Kidney (tissue), 14 donors: ENCODE results near the gene FAM78A. TPM values are rescaled to one million over a fixed set of nuclear protein-coding genes. Genes with fewer than 3 reads are reported as not detected.

Source experiments
- DNase-seq, 5 donors: peaks; one replicate each; pipeline ENCODE4 v3.0.0-alpha.2; 2013 to 2020
- FAIRE-seq: peaks from 2 replicates; lab custom pipeline; 2012; peaks lifted over from hg19 to GRCh38; lab: Jason Lieb, UNC
- H3K27ac ChIP-seq, 2 donors: one replicate each; pipeline ENCODE4 v1.7.0; 2013; ENCODE audit warnings: low read depth in 2 of 2, low read length in 2 of 2, inconsistent platforms in 1 of 2
- H3K27me3 ChIP-seq: one replicate; pipeline ENCODE4 v1.7.1; 2013; ENCODE audit warnings: low read length, inconsistent platforms; ENCODE audit not compliant: control insufficient read depth, insufficient read depth
- H3K36me3 ChIP-seq, 3 donors: one replicate each; pipeline versions ENCODE4 v1.7.0 to v1.7.1; 2013; ENCODE audit warnings: low read length in 3 of 3, control low read depth in 1 of 3, inconsistent platforms in 1 of 3; ENCODE audit not compliant: insufficient read depth in 3 of 3, control insufficient read depth in 2 of 3
- H3K4me1 ChIP-seq, 3 donors: one replicate each; pipeline versions ENCODE4 v1.7.0 to v1.7.1; 2013; ENCODE audit warnings: low read length in 3 of 3, inconsistent platforms in 1 of 3, low read depth in 1 of 3; ENCODE audit not compliant: control insufficient read depth in 2 of 3, insufficient read depth in 2 of 3
- H3K4me3 ChIP-seq, 3 donors: one replicate each; pipeline versions ENCODE4 v1.7.0 to v1.8.1; 2013; ENCODE audit warnings: low read length in 3 of 3, control low read depth in 1 of 3, inconsistent platforms in 1 of 3
- H3K9ac ChIP-seq, 3 donors: one replicate each; pipeline versions ENCODE4 v1.7.0 to v1.7.1; 2013; ENCODE audit warnings: low read length in 3 of 3, control low read depth in 1 of 3, inconsistent platforms in 1 of 3
- H3K9me3 ChIP-seq, 3 donors: one replicate each; pipeline versions ENCODE4 v1.7.0 to v1.7.1; 2013; ENCODE audit warnings: low read length in 3 of 3, control low read depth in 1 of 3, inconsistent platforms in 1 of 3; ENCODE audit not compliant: control insufficient read depth in 2 of 3, insufficient read depth in 1 of 3
- intact Hi-C: fragments of 100-400 bp; cut with DNase I; formaldehyde crosslinking; loops from one replicate; pipeline ENCODE4 v1.11.1; 2022
- polyA plus RNA-seq: library from polyadenylated mRNA; stranded (reverse); fragments of 350-450 nt; fragmentation: Illumina TruSeq; extraction: RNeasy Lipid Tissue Mini Kit (QIAGEN cat#74804); gene quantifications from one replicate; pipeline ENCODE4 v1.2.3, GENCODE V29; 2014; ENCODE audit warnings: low read depth, low replicate concordance; ENCODE audit not compliant: insufficient read depth
- total RNA-seq: library from RNA; stranded (reverse); fragmentation: NEBNext Ultra II Directional; extraction: Animal tissue kit (Norgen Biotek cat#: 25700); gene quantifications from one replicate; pipeline ENCODE4 v1.2.1, GENCODE V29; 2021
- TF ChIP-seq, protein P1 (sequence below): IDR thresholded peaks from 3 replicates; pipeline ENCODE4 v1.5.1; 2012; ENCODE audit warnings: mild to moderate bottlenecking, moderate library complexity, borderline replicate concordance; ENCODE audit not compliant: insufficient read depth; ENCODE audit errors: extremely low read depth
- donor health status: control.
- donor health status: control.
- donor health status: control.
- donor health status: control.
- donor health status: control.
- donor health status: DM: yes; HTN: yes; CAD: no.
- donor health status: Normal renal cell carcinoma (clear cell type).

Gene FAM78A
- total and polyA plus RNA-seq, 2 donors from 2014 or later, result 1.6 to 6.1 TPM

DNA sequence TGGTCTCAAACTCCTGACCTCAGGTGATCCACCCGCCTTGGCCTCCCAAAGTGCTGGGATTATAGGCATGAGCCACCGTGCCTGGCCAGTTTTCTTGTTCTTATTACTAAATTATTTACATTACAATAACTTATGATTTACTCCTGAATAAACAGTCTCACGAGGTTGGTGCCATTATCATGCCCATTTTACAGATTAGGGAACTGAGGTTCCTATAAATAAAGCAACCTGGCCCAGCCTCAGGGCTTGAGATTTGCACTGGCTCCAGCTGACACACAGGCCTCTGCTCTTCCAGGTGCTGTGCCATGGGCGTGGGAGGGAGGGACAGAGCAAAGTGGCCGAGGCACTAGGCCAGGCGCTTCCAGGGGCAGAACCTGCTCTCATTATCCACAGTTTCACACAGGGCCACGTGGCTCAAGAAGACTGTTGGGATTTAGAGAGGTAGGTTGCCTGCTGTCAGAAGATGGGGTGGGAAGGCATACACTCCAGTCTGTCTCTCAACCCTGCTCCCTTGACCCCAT is 15.5 kb upstream of the FAM78A start:
- TF ChIP-seq, protein P1, sequence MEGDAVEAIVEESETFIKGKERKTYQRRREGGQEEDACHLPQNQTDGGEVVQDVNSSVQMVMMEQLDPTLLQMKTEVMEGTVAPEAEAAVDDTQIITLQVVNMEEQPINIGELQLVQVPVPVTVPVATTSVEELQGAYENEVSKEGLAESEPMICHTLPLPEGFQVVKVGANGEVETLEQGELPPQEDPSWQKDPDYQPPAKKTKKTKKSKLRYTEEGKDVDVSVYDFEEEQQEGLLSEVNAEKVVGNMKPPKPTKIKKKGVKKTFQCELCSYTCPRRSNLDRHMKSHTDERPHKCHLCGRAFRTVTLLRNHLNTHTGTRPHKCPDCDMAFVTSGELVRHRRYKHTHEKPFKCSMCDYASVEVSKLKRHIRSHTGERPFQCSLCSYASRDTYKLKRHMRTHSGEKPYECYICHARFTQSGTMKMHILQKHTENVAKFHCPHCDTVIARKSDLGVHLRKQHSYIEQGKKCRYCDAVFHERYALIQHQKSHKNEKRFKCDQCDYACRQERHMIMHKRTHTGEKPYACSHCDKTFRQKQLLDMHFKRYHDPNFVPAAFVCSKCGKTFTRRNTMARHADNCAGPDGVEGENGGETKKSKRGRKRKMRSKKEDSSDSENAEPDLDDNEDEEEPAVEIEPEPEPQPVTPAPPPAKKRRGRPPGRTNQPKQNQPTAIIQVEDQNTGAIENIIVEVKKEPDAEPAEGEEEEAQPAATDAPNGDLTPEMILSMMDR, result no peak
- Histone ChIP-seq H3K27me3 (no peaks in the 10 kb centered on the region), H3K9me3 (no peaks in the 10 kb centered on the region), H3K36me3 (no peaks in the 10 kb centered on the region), H3K27ac (no peak overlapping the region), H3K4me1 (peaks cover 0 to 9% (median 0%) of the 10 kb centered on the region in 3 donors), H3K4me3 (no peak overlapping the region), H3K9ac (no peak overlapping the region)
- no peak for DNase-seq
- intact Hi-C loops, result no loop called here
- FAIRE-seq, result no peak

- no peaks in the 10 kb centered on the region for H3K36me3 ChIP-seq
- FAIRE-seq (no peak), DNase-seq (no peak)
- H3K4me3 ChIP-seq, result peak overlapping the region in 2 of 3 donors; percentile 5 to 68
- no peak overlapping the region for H3K27ac ChIP-seq
- H3K4me1 ChIP-seq, result peaks cover 0 to 9% (median 0%) of the 10 kb centered on the region in 3 donors
- peak overlapping the region in 2 of 3 donors; percentile 72 to 77 for H3K9ac ChIP-seq
- H3K9me3 ChIP-seq, result no peaks in the 10 kb centered on the region
- TF ChIP-seq, protein P1, result no peak
- intact Hi-C loops, result no loop called here
- no peaks in the 10 kb centered on the region for H3K27me3 ChIP-seq
Observed at GRCh38 chr9:131290767-131291370, 14.6 kb upstream of the FAM78A start.

GRCh38 chr9:131290036-131290766 is 13.9 kb upstream of the FAM78A start:
- Histone ChIP-seq H3K27ac (no peak overlapping the region), H3K36me3 (no peaks in the 10 kb centered on the region), H3K4me3 (peak overlapping the region in 2 of 3 donors; percentile 5 to 68), H3K4me1 (peaks cover 0 to 9% (median 0%) of the 10 kb centered on the region in 3 donors), H3K27me3 (no peaks in the 10 kb centered on the region), H3K9me3 (no peaks in the 10 kb centered on the region), H3K9ac (peak overlapping the region in 2 of 3 donors; percentile 72 to 77)
- intact Hi-C loops, result no loop called here
- TF ChIP-seq, protein P1, result no peak
- FAIRE-seq (no peak), DNase-seq (no peak)
